Measurements from ENCODE around the gene PTH2R. TPM values are rescaled to one million over a fixed set of nuclear protein-coding genes. Genes with fewer than 3 reads are reported as not detected.
"Not testable (repeated sequence)": the region's sequence is repeated elsewhere in the genome, so short reads cannot be mapped to it uniquely, and the experiment has no call there.

The PTH2R gene
- total RNA-seq, 1 donor from 2014 or later, result under 0.01 TPM

DNA sequence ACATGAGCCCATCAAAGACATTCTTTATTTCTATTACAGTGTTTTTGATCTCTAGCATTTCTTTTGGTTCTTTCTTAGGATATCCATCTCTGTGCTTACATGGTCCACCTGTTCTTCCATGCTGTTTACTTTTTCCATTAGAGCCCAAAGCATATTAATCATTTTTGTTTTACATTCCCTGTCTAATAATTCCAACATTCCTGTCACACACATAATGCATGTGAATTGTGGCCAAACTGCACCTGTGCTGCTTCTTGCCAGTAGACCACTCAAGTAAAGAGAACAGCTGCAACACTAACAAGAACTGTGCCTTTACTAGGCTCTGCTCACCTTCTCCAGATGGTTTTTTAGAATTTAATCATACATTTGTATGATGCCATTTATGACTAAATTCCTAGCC is 103.0 kb downstream of the PTH2R start:
- FAIRE-seq (no peak), DNase-seq (ENCODE audit: low read depth) (no peak)
- no peaks in the 10 kb centered on the region for H3K36me3 ChIP-seq (ENCODE audit: control insufficient read depth, insufficient read depth, low read length)
- TF ChIP-seq, protein P1, sequence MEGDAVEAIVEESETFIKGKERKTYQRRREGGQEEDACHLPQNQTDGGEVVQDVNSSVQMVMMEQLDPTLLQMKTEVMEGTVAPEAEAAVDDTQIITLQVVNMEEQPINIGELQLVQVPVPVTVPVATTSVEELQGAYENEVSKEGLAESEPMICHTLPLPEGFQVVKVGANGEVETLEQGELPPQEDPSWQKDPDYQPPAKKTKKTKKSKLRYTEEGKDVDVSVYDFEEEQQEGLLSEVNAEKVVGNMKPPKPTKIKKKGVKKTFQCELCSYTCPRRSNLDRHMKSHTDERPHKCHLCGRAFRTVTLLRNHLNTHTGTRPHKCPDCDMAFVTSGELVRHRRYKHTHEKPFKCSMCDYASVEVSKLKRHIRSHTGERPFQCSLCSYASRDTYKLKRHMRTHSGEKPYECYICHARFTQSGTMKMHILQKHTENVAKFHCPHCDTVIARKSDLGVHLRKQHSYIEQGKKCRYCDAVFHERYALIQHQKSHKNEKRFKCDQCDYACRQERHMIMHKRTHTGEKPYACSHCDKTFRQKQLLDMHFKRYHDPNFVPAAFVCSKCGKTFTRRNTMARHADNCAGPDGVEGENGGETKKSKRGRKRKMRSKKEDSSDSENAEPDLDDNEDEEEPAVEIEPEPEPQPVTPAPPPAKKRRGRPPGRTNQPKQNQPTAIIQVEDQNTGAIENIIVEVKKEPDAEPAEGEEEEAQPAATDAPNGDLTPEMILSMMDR (IDR thresholded peaks at IDR 0.05; ENCODE audit: insufficient read depth, low read length, severe bottlenecking), result no peak
- H3K4me3 ChIP-seq (ENCODE audit: low read depth, low read length), result no peak overlapping the region
- no peaks in the 10 kb centered on the region for H3K27me3 ChIP-seq (ENCODE audit: control insufficient read depth, insufficient read depth, low read length)

DNA sequence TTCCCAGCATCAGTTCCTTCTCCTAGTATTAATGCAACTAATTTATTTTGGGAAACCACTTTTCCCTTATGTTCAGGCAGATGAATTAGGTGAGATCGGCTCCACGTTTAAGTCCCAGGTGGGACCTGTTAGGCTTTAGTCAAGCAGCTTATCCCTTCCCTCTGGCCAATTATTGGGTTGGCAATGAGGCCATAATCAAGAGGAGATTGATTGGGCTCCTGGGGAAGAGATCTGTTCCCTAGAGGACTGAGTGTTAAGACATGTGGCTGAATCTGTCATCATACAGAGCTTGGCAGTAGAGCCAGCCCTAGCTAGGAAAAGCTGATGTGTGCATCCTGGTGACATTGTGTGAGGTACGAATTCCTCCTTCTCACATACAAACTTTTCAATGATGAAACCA is 104.4 kb downstream of the PTH2R start:
- H3K27me3 ChIP-seq (ENCODE audit: control insufficient read depth, insufficient read depth, low read length), result no peaks in the 10 kb centered on the region
- TF ChIP-seq, protein P1 (IDR thresholded peaks at IDR 0.05; ENCODE audit: insufficient read depth, low read length, severe bottlenecking), result no peak
- FAIRE-seq (no peak), DNase-seq (ENCODE audit: low read depth) (no peak)
- no peak overlapping the region for H3K4me3 ChIP-seq (ENCODE audit: low read depth, low read length)
- no peaks in the 10 kb centered on the region for H3K36me3 ChIP-seq (ENCODE audit: control insufficient read depth, insufficient read depth, low read length)

DNA sequence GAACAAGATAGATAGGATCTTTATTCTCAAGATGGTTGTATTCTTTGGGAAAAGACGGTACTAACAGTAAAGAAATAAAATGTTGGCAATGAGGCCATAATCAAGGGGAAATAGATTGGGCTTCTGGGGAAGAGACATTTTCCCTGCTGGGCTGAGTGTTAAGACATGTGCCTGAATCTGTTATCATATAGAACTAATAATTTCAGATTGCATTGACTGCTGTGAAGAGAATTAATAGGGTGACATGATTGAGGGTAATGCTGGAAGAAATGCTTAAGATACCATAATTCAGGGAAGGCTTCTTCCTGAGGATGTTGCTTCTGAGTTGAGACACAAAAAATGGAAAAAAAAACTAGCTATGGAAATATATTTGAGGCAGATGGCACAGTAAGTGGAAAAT is 105.0 kb downstream of the PTH2R start:
- no peaks in the 10 kb centered on the region for H3K36me3 ChIP-seq (ENCODE audit: control insufficient read depth, insufficient read depth, low read length)
- TF ChIP-seq, protein P1 (IDR thresholded peaks at IDR 0.05; ENCODE audit: insufficient read depth, low read length, severe bottlenecking), result no peak
- FAIRE-seq (no peak), DNase-seq (ENCODE audit: low read depth) (no peak)
- H3K4me3 ChIP-seq (ENCODE audit: low read depth, low read length), result no peak overlapping the region
- no peaks in the 10 kb centered on the region for H3K27me3 ChIP-seq (ENCODE audit: control insufficient read depth, insufficient read depth, low read length)

DNA sequence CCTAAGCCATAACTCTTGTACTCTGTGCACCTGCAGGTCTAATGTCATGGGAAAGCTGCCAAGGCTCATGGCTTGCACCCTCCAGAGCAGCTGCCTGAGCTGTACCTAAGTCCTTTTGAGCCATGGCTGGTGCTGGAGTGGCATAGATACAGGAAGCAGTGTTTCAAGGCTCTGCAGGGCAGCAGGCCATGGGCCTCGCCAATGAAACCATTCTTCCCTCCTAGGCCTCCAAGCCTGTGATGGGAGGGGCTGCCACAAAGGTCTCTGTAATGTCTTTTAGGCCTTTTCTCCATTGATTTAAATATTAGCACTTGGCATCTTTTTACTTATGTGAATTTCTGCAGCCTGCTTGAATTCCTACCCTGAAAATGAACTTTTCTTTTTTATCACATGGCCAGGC is 108.5 kb downstream of the PTH2R start:
- DNase-seq (ENCODE audit: low read depth), result no peak
- no peak for FAIRE-seq
- no peak overlapping the region for H3K4me3 ChIP-seq (ENCODE audit: low read depth, low read length)
- H3K36me3 ChIP-seq (ENCODE audit: control insufficient read depth, insufficient read depth, low read length), result no peaks in the 10 kb centered on the region
- TF ChIP-seq, protein P1 (IDR thresholded peaks at IDR 0.05; ENCODE audit: insufficient read depth, low read length, severe bottlenecking), result no peak
- H3K27me3 ChIP-seq (ENCODE audit: control insufficient read depth, insufficient read depth, low read length), result no peaks in the 10 kb centered on the region

DNA sequence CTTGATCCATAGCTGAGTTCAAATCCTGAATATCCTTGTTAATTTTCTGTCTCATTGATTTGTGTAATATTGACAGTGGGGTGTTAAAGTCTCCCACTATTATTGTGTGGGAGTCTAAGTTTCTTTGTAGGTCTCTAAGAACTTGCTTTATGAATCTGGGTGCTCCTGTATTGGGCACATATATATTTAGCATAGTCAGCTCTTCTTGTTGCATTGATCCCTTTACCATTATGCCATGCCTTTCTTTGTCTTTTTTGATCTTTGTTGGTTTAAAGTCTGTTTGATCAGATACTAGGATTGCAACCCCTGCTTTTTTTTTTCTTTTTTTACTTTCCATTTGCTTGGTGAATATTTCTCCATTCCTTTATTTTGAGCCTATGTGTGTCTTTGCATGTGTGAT is 116.5 kb downstream of the PTH2R start:
- H3K36me3 ChIP-seq (ENCODE audit: control insufficient read depth, insufficient read depth, low read length); FAIRE-seq; H3K4me3 ChIP-seq (ENCODE audit: low read depth, low read length); DNase-seq (ENCODE audit: low read depth); H3K27me3 ChIP-seq (ENCODE audit: control insufficient read depth, insufficient read depth, low read length): not testable (repeated sequence)

DNA sequence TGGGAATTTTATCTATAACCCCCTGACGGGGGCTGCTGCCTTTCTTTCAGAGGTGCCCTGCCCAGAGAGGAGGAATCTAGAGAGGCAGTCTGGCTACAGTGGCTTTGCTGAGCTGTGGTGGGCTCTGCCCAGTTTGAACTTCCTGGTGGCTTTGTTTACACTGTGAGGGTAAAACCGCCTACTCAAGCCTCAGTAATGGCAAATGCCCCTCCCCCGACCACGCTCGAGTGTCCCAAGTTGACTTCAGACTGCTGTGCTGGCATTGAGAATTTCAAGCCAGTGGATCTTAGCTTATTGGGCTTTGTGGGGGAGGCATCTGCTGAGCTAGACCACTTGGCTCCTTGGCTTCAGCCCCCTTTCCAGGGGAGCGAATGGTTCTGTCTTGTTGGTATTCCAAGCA is 118.6 kb downstream of the PTH2R start:
- DNase-seq (ENCODE audit: low read depth); H3K4me3 ChIP-seq (ENCODE audit: low read depth, low read length); FAIRE-seq; H3K27me3 ChIP-seq (ENCODE audit: control insufficient read depth, insufficient read depth, low read length); H3K36me3 ChIP-seq (ENCODE audit: control insufficient read depth, insufficient read depth, low read length): not testable (repeated sequence)

DNA sequence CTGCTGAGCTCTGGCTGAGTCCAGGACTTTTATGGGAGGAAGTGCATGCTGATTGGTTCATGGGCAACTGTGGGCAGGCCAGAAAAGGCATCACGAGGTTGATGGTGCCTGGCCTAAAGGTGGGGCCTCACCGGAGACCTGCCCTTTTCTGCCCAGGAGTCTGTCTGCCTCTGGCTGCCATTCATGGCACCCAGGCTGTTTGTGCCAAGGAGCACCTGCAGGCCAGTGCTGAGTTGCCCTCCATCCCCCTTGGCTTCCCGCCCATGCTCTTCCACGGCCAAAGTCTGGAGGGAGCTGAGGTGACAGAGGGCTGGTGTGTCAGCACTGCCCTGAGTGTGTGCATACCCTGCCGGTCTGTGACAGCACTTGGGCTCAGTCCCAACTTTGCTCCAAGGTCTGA is 123.2 kb downstream of the PTH2R start:
- Histone ChIP-seq H3K4me3 (ENCODE audit: low read depth, low read length) (no peak overlapping the region), H3K27me3 (ENCODE audit: control insufficient read depth, insufficient read depth, low read length) (no peaks in the 10 kb centered on the region), H3K36me3 (ENCODE audit: control insufficient read depth, insufficient read depth, low read length) (no peaks in the 10 kb centered on the region)
- DNase-seq (ENCODE audit: low read depth) (no peak), FAIRE-seq (no peak)
- TF ChIP-seq, protein P1 (IDR thresholded peaks at IDR 0.05; ENCODE audit: insufficient read depth, low read length, severe bottlenecking), result no peak

Data from bronchial epithelial cell (primary cell).